ENCODE results near the gene NOB1. TPM values are rescaled to one million over a fixed set of nuclear protein-coding genes. Genes with fewer than 3 reads are reported as not detected.
A peak's percentile ranks its signal among the peaks of the same experiment; 100 is the strongest.

NOB1 gene
- total and polyA plus RNA-seq, 9 of the 15 experiments (the other 6 are each of a cell fraction or from before 2014, with no cell fraction given) = 42.4 to 148 (median 116) TPM

DNA sequence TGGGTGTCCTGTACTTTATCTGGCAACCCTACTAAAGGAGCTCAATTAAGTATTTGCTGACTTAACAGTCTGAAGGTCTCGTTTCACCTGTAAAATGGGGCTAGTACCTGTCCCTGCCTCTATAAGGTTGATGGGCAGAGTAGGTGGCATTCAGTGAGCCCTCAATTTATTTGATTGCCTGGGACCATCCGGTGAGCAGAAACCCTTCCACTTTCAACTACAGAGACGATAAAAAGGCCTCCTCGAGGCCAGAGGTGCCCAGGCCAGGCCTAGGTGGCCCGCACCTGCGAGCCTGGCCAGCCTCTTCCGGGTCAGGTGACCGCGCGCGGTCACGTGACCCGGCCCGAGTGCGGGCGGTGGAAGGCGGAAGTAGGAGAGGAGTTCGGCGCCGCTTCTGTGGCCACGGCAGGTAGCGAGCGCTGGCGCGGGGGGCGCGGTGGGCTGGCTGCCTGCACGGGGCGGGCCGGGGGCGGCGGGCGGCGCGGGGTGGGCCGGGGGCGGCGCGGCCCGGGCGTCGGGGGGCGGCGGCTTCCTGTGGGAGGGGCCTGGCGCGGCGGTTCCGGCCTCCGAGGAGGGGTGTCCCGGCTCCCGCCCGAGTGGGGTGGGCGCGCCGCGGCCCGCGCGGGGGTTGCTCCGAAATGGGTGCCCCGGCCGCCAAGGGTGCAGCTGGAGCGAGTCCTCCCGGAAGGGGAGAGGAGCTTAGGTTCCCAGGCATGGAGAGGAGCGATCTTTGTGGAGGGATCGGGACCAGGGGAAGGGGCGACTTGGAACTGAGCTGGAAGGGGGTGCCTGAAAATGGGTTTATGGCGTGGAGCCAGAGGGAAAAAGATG is 7.5 kb upstream of the NOB1 start, which contains the start of gene WWP2 (continued):
- TF ChIP-seq JUND (IDR thresholded peaks at IDR 0.05; ENCODE audit: borderline replicate concordance, low read depth, low read length) (no peak), JUND (tag; IDR thresholded peaks at IDR 0.05; ENCODE audit: borderline replicate concordance, low read depth, low read length) (no peak), NCOA4 (IDR thresholded peaks at IDR 0.05; ENCODE audit: partially characterized antibody) (no peak), POLR2AphosphoS5 (IDR thresholded peaks at IDR 0.05; ENCODE audit: control insufficient read depth, insufficient read depth, low read depth, low read length) (peak; percentile 71), MTF1 (CRISPR knock-in tag; IDR thresholded peaks at IDR 0.05; ENCODE audit: borderline replicate concordance) (no peak), BDP1 (IDR thresholded peaks at IDR 0.05; ENCODE audit: insufficient read depth, insufficient read length) (no peak), RBM15 (IDR thresholded peaks at IDR 0.05; ENCODE audit: insufficient read depth, low read length) (no peak), ZNF316 (IDR thresholded peaks at IDR 0.05) (peak; percentile 93), ZNF165 (CRISPR knock-in tag; IDR thresholded peaks at IDR 0.05; ENCODE audit: borderline replicate concordance) (no peak), SREBF1 (IDR thresholded peaks at IDR 0.05; ENCODE audit: borderline replicate concordance, low read depth, low read length) (no peak), SMARCE1 (IDR thresholded peaks at IDR 0.05) (no peak), CXXC5 (CRISPR knock-in tag; IDR thresholded peaks at IDR 0.05) (peak; percentile 96), CREM (IDR thresholded peaks at IDR 0.05; ENCODE audit: low read depth) (no peak), CHD2 (IDR thresholded peaks at IDR 0.05; ENCODE audit: low read depth, low read length) (no peak), IRF2 (CRISPR knock-in tag; IDR thresholded peaks at IDR 0.05) (no peak)
- TF ChIP-seq, protein P1, sequence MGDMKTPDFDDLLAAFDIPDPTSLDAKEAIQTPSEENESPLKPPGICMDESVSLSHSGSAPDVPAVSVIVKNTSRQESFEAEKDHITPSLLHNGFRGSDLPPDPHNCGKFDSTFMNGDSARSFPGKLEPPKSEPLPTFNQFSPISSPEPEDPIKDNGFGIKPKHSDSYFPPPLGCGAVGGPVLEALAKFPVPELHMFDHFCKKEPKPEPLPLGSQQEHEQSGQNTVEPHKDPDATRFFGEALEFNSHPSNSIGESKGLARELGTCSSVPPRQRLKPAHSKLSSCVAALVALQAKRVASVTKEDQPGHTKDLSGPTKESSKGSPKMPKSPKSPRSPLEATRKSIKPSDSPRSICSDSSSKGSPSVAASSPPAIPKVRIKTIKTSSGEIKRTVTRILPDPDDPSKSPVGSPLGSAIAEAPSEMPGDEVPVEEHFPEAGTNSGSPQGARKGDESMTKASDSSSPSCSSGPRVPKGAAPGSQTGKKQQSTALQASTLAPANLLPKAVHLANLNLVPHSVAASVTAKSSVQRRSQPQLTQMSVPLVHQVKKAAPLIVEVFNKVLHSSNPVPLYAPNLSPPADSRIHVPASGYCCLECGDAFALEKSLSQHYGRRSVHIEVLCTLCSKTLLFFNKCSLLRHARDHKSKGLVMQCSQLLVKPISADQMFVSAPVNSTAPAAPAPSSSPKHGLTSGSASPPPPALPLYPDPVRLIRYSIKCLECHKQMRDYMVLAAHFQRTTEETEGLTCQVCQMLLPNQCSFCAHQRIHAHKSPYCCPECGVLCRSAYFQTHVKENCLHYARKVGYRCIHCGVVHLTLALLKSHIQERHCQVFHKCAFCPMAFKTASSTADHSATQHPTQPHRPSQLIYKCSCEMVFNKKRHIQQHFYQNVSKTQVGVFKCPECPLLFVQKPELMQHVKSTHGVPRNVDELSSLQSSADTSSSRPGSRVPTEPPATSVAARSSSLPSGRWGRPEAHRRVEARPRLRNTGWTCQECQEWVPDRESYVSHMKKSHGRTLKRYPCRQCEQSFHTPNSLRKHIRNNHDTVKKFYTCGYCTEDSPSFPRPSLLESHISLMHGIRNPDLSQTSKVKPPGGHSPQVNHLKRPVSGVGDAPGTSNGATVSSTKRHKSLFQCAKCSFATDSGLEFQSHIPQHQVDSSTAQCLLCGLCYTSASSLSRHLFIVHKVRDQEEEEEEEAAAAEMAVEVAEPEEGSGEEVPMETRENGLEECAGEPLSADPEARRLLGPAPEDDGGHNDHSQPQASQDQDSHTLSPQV (IDR thresholded peaks at IDR 0.05) = peak; percentile 79; the same call in 1 of the 2 replicates
- TF ChIP-seq, protein P2, sequence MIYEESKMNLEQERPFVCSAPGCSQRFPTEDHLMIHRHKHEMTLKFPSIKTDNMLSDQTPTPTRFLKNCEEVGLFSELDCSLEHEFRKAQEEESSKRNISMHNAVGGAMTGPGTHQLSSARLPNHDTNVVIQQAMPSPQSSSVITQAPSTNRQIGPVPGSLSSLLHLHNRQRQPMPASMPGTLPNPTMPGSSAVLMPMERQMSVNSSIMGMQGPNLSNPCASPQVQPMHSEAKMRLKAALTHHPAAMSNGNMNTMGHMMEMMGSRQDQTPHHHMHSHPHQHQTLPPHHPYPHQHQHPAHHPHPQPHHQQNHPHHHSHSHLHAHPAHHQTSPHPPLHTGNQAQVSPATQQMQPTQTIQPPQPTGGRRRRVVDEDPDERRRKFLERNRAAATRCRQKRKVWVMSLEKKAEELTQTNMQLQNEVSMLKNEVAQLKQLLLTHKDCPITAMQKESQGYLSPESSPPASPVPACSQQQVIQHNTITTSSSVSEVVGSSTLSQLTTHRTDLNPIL (CRISPR knock-in tag; IDR thresholded peaks at IDR 0.05) = no peak
- TF ChIP-seq, protein P3, sequence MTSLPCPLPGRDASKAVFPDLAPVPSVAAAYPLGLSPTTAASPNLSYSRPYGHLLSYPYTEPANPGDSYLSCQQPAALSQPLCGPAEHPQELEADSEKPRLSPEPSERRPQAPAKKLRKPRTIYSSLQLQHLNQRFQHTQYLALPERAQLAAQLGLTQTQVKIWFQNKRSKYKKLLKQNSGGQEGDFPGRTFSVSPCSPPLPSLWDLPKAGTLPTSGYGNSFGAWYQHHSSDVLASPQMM (CRISPR knock-in tag; IDR thresholded peaks at IDR 0.05) = no peak
- TF ChIP-seq, protein P4, sequence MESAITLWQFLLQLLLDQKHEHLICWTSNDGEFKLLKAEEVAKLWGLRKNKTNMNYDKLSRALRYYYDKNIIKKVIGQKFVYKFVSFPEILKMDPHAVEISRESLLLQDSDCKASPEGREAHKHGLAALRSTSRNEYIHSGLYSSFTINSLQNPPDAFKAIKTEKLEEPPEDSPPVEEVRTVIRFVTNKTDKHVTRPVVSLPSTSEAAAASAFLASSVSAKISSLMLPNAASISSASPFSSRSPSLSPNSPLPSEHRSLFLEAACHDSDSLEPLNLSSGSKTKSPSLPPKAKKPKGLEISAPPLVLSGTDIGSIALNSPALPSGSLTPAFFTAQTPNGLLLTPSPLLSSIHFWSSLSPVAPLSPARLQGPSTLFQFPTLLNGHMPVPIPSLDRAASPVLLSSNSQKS (CRISPR knock-in tag; IDR thresholded peaks at IDR 0.05) = no peak

Data from K562 (cell line).